PC-3 (cell line): ENCODE results near the gene KLK14. TPM values are rescaled to one million over a fixed set of nuclear protein-coding genes. Genes with fewer than 3 reads are reported as not detected.

Experiments used
- ATAC-seq: fragments of 200-7000 bp; cut with Tn5 transposase; 2 replicates; pipeline ENCODE4 v1.9.1; 2020; ENCODE audit warnings: mild to moderate bottlenecking, moderate library complexity
- BruUV-seq: library from RNA; stranded (reverse); fragments of 400-500 nt; replicated peaks from 2 replicates; lab custom pipeline; 2021; lab: Mats Ljungman, UMichigan
- CTCF ChIA-PET: fragments of 300-600 bp; sonication (Branson Sonifier 250); formaldehyde crosslinking; loops from one replicate; lab custom pipeline; 2022; ENCODE audit warnings: antibody characterized with exemption; lab: Charles Lee
- POLR2A ChIA-PET: fragments of 300-600 bp; sonication (Branson Sonifier 250); formaldehyde crosslinking; loops from one replicate; lab custom pipeline; 2022; ENCODE audit warnings: antibody characterized with exemption; ENCODE audit not compliant: unreplicated experiment; lab: Charles Lee
- DNase-seq: peaks from one replicate; pipeline ENCODE4 v3.0.0-alpha.2; 2015
- H2AFZ ChIP-seq: fragments of 300-600 bp; sonication (generic); 2 replicates; pipeline ENCODE4 v1.6.0; 2016; ENCODE audit warnings: antibody characterized with exemption, low read length
- H3F3A ChIP-seq: fragments of 300-600 bp; sonication (generic); one replicate; pipeline ENCODE4 v1.6.0; 2017; ENCODE audit warnings: antibody characterized with exemption, low read length, control low read depth, mild to moderate bottlenecking; ENCODE audit not compliant: unreplicated experiment
- H3K27ac ChIP-seq: fragments of 300-600 bp; sonication (generic); 2 replicates; pipeline ENCODE4 v1.5.1; 2016; ENCODE audit warnings: mild to moderate bottlenecking, low read length
- H3K27me3 ChIP-seq: fragments of 300-600 bp; sonication (generic); 2 replicates; pipeline ENCODE4 v1.6.1; 2016; ENCODE audit warnings: low read length, mixed read lengths
- H3K36me3 ChIP-seq: fragments of 300-600 bp; sonication (generic); 2 replicates; pipeline ENCODE4 v1.6.1; 2016; ENCODE audit warnings: low read depth, mixed run types, low read length, mixed read lengths
- H3K4me1 ChIP-seq: fragments of 300-600 bp; sonication (generic); 2 replicates; pipeline ENCODE4 v1.5.1; 2016; ENCODE audit warnings: low read length; ENCODE audit not compliant: insufficient read depth
- H3K4me2 ChIP-seq: fragments of 300-600 bp; sonication (generic); 2 replicates; pipeline ENCODE4 v1.6.0; 2016; ENCODE audit warnings: low read length
- H3K4me3 ChIP-seq: fragments of 300-600 bp; sonication (generic); 2 replicates; pipeline ENCODE4 v1.5.1; 2016; ENCODE audit warnings: mild to moderate bottlenecking, low read length, mixed read lengths
- H3K79me2 ChIP-seq: fragments of 300-600 bp; sonication (generic); 2 replicates; pipeline ENCODE4 v1.6.1; 2017; ENCODE audit warnings: low read length, mixed read lengths
- H3K9ac ChIP-seq: fragments of 300-600 bp; sonication (generic); 2 replicates; pipeline ENCODE4 v1.6.0; 2016; ENCODE audit warnings: mild to moderate bottlenecking, low read length
- H3K9me2 ChIP-seq: fragments of 300-600 bp; sonication (generic); replicated peaks from 2 replicates; pipeline ENCODE4 v1.6.1; 2016; ENCODE audit warnings: mixed run types, low read length, mixed read lengths
- H3K9me3 ChIP-seq: fragments of 300-600 bp; sonication (generic); 2 replicates; pipeline ENCODE4 v1.6.1; 2016; ENCODE audit warnings: low read length, mixed read lengths
- H4K20me1 ChIP-seq: fragments of 300-600 bp; sonication (generic); 2 replicates; pipeline ENCODE4 v1.6.1; 2016; ENCODE audit warnings: low read length, mixed read lengths
- EZH2 ChIP-seq: fragments of 300-600 bp; sonication (generic); IDR thresholded peaks from one replicate; pipeline ENCODE4 v1.6.1; 2017; ENCODE audit warnings: antibody characterized with exemption, mild to moderate bottlenecking, low read length; ENCODE audit not compliant: unreplicated experiment
- EZH2phosphoT487 ChIP-seq: fragments of 300-600 bp; sonication (generic); IDR thresholded peaks from 2 replicates; pipeline ENCODE4 v1.6.1; 2018; ENCODE audit warnings: mild to moderate bottlenecking, antibody characterized with exemption, low read length, borderline replicate concordance
- intact Hi-C: fragments of 100-400 bp; cut with micrococcal nuclease; formaldehyde crosslinking; loops from 2 replicates; pipeline ENCODE4 v1.9.0; 2023
- total RNA-seq: library from RNA; depleted of rRNA; stranded (reverse); fragments of >200 nt; gene quantifications from 2 replicates; pipeline ENCODE4 v1.2.3, GENCODE V29; 2014
- TF ChIP-seq, protein P1 (sequence below): fragments of 300-600 bp; sonication (generic); conservative IDR thresholded peaks from 2 replicates; pipeline ENCODE4 v1.5.1; 2017; ENCODE audit warnings: antibody characterized with exemption, low read depth, mild to moderate bottlenecking, low read length

KLK14 gene
- total RNA-seq, 1 experiment from 2014 or later: not detected

DNA sequence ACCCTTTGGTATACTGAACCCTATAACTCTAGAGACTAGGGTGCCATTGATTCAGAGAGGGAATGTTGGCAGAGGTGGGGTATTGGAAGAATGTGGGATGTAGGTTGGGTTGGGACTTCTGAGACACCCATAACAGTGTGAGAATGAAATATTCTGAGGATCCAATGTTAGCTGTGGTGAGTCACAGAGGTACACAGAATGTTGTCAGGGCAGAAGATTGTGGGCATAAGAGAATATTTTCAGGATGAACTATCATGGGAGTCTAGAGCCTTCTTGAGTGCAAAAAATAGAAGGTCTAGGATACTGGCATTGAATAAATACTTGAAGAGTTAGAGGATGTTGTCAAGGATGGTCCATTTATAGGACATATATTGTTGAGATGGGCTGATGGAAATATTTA is 26.8 kb downstream of the KLK14 start:
- TF ChIP-seq EZH2phosphoT487: no peak
- TF ChIP-seq EZH2: no peak
- TF ChIP-seq, protein P1, sequence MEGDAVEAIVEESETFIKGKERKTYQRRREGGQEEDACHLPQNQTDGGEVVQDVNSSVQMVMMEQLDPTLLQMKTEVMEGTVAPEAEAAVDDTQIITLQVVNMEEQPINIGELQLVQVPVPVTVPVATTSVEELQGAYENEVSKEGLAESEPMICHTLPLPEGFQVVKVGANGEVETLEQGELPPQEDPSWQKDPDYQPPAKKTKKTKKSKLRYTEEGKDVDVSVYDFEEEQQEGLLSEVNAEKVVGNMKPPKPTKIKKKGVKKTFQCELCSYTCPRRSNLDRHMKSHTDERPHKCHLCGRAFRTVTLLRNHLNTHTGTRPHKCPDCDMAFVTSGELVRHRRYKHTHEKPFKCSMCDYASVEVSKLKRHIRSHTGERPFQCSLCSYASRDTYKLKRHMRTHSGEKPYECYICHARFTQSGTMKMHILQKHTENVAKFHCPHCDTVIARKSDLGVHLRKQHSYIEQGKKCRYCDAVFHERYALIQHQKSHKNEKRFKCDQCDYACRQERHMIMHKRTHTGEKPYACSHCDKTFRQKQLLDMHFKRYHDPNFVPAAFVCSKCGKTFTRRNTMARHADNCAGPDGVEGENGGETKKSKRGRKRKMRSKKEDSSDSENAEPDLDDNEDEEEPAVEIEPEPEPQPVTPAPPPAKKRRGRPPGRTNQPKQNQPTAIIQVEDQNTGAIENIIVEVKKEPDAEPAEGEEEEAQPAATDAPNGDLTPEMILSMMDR: no peak

DNA sequence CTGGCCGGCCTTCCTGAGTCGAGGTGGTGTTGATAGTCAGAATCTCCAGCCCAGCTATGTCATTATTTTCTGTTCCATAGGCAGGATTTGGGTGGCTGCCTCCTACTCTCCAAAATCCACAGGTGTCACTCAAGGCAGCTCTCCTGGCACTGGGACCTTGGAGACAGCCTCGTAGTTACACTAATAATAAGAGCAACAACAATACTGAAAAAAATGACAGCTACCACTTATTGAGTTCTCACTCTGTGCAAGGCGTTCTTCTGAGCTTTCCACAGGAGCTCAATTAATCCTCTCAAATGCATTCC is 35.7 kb downstream of the KLK14 start:
- DNase-seq: no peak
- no TSS peak for BruUV-seq
- no peaks in the 10 kb centered on the region for H3K27me3 ChIP-seq
- ChIA-PET CTCF (interaction anchor here (0.7 kb wide), 1 partner anchor 111 kb away, joined by 4 read pairs; no protein-coding TSS in a partner anchor), POLR2A (no interaction called here)
- H3K4me3 ChIP-seq: no peak overlapping the region
- no peaks in the 10 kb centered on the region for H3K36me3 ChIP-seq
- no peak for TF ChIP-seq EZH2
- no peak for TF ChIP-seq EZH2phosphoT487
- TF ChIP-seq, protein P1: no peak
- H3K9ac ChIP-seq: no peak overlapping the region
- no peaks in the 10 kb centered on the region for H3K9me3 ChIP-seq
- no peaks in the 10 kb centered on the region for H4K20me1 ChIP-seq
- no peak for ATAC-seq
- H3K4me1 ChIP-seq: no peaks in the 10 kb centered on the region
- no peaks in the 10 kb centered on the region for H3K9me2 ChIP-seq
- no peak overlapping the region for H3K4me2 ChIP-seq
- intact Hi-C loops: no loop called here
- H2AFZ ChIP-seq: no peak overlapping the region
- H3K27ac ChIP-seq: no peak overlapping the region
- no peaks in the 10 kb centered on the region for H3K79me2 ChIP-seq
- H3F3A ChIP-seq: no peaks in the 10 kb centered on the region

More for the DNA sequence above, 26.8 kb downstream of the KLK14 start:
- no peaks in the 10 kb centered on the region for H3K36me3 ChIP-seq
- no peak overlapping the region for H3K4me3 ChIP-seq
- CTCF ChIA-PET: no interaction called here
- peaks cover 22% of the 10 kb centered on the region for H3K27me3 ChIP-seq
- no peak overlapping the region for H3K4me2 ChIP-seq
- BruUV-seq: no TSS peak
- intact Hi-C loops: no loop called here
- H3K27ac ChIP-seq: no peak overlapping the region
- no peaks in the 10 kb centered on the region for H4K20me1 ChIP-seq
- no peaks in the 10 kb centered on the region for H3F3A ChIP-seq
- H3K9ac ChIP-seq: no peak overlapping the region
- no peaks in the 10 kb centered on the region for H3K9me2 ChIP-seq
- DNase-seq (peak; percentile 68), ATAC-seq (peak; percentile 70)
- H3K9me3 ChIP-seq: no peaks in the 10 kb centered on the region
- H3K79me2 ChIP-seq: no peaks in the 10 kb centered on the region
- no peaks in the 10 kb centered on the region for H3K4me1 ChIP-seq
- POLR2A ChIA-PET: no interaction called here
- H2AFZ ChIP-seq: no peak overlapping the region

DNA sequence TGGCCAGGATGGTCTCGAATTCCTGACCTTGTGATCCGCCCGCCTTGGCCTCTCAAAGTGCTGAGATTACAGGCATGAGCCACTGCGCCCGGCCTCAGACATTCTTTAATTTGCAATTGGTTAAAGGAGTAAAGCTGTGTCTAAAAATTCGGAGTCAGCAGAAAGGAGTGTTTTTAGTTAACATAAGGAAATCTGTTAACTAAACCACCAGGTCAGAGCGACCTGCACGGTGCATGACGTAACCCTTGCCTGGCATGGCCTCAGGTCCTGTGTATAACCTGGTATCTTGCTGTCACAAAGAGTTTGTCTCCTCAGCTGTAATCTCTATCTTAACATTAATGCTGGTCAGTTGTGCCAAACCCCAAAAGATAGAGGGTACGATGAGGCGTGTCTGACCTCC is 38.4 kb downstream of the KLK14 start:
- no peaks in the 10 kb centered on the region for H3K9me2 ChIP-seq
- ChIA-PET CTCF (no interaction called here), POLR2A (no interaction called here)
- DNase-seq (no peak), ATAC-seq (no peak)
- H3K9me3 ChIP-seq: no peaks in the 10 kb centered on the region
- no peak overlapping the region for H3K9ac ChIP-seq
- H3K4me1 ChIP-seq: no peaks in the 10 kb centered on the region
- H3F3A ChIP-seq: no peaks in the 10 kb centered on the region
- BruUV-seq: no TSS peak
- TF ChIP-seq EZH2phosphoT487: no peak
- TF ChIP-seq, protein P1: no peak
- TF ChIP-seq EZH2: no peak
- no peaks in the 10 kb centered on the region for H4K20me1 ChIP-seq
- intact Hi-C loops: no loop called here
- H3K36me3 ChIP-seq: no peaks in the 10 kb centered on the region
- no peak overlapping the region for H3K27ac ChIP-seq
- no peak overlapping the region for H2AFZ ChIP-seq
- H3K27me3 ChIP-seq: no peaks in the 10 kb centered on the region
- H3K4me3 ChIP-seq: no peak overlapping the region
- H3K4me2 ChIP-seq: no peak overlapping the region
- H3K79me2 ChIP-seq: no peaks in the 10 kb centered on the region
